GM10248 (cell line): ENCODE results near the gene ELOB.
A peak's percentile ranks its signal among the peaks of the same experiment; 100 is the strongest.

Experiments
- CTCF ChIA-PET: fragments of 300-600 bp; sonication (Branson Sonifier 250); formaldehyde crosslinking; extraction: SDS; loops from one replicate; lab custom pipeline; 2021; ENCODE audit warnings: antibody characterized with exemption; lab: Yijun Ruan, JAX
- POLR2A ChIA-PET: fragments of 350-650 bp; sonication (Branson Sonifier 250); formaldehyde crosslinking; extraction: SDS; loops from one replicate; lab custom pipeline; 2020; ENCODE audit warnings: antibody characterized with exemption; lab: Yijun Ruan, JAX
- DNase-seq: peaks from one replicate; pipeline ENCODE4 v3.0.0; 2012; ENCODE audit errors: extremely low spot score
- CTCF ChIP-seq: IDR thresholded peaks from 2 replicates; pipeline ENCODE4 v1.5.1; 2012; ENCODE audit warnings: mild to moderate bottlenecking, low read depth; ENCODE audit errors: extremely low read depth, missing control alignments, control extremely low read depth

Gene ELOB

GRCh38 chr16:2774161-2774891, 2.8 kb downstream of the ELOB start:
- no peak for TF ChIP-seq CTCF
- no peak for DNase-seq
- ChIA-PET POLR2A (no interaction called here), CTCF (interaction anchor here (1.1 to 1.8 kb wide), 3 partner anchors 17 to 208 kb away, joined by 4 to 7 read pairs (median 5); no protein-coding TSS in a partner anchor)

GRCh38 chr16:2773188-2773968, 3.7 kb downstream of the ELOB start:
- TF ChIP-seq CTCF: no peak
- ChIA-PET POLR2A (interaction anchor here (0.9 kb wide), 1 partner anchor 20 kb away, joined by 3 read pairs; no protein-coding TSS in a partner anchor), CTCF (interaction anchor here (1.0 to 1.8 kb wide), 4 partner anchors 14 to 209 kb away, joined by 3 to 7 read pairs (median 4); no protein-coding TSS in a partner anchor)
- no peak for DNase-seq

- POLR2A ChIA-PET: interaction anchor here (0.6 kb wide), 2 partner anchors 39 to 674 kb away, joined by 3 read pairs; no protein-coding TSS in a partner anchor
- no peak for DNase-seq
- CTCF ChIA-PET: no interaction called here
- TF ChIP-seq CTCF: no peak
Measured at GRCh38 chr16:2771496-2772402, 5.3 kb downstream of the ELOB start.

GRCh38 chr16:2770057-2770951, 6.8 kb downstream of the ELOB start:
- POLR2A ChIA-PET: interaction anchor here (1.0 to 1.6 kb wide), 3 partner anchors 13 to 17 kb away, joined by 3 to 4 read pairs (median 4); no protein-coding TSS in a partner anchor
- TF ChIP-seq CTCF: peak; percentile 28
- CTCF ChIA-PET: no interaction called here
- no peak for DNase-seq

DNA sequence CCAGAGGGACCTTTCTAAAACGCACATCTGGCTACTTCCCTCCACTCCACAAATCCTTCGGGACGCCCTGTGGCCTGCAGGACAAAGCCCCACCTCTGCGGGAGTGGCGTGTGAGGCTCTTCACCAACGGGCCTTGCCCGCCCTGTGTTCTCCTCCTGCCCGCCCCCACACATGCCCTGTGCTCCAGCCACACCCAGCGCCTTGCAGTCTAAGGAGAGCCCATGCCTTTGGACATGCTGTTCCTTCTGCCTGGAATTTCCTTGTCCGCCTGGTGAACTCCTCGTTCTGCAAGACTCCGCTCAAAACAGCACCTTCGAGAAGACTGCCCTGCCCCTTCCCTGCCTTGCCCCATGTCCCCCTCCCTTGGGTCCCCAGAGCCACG, 7.4 kb downstream of the ELOB start:
- DNase-seq: no peak
- TF ChIP-seq CTCF: no peak
- POLR2A ChIA-PET: interaction anchor here (1.0 to 1.6 kb wide), 3 partner anchors 12 to 16 kb away, joined by 3 to 4 read pairs (median 4); no protein-coding TSS in a partner anchor
- CTCF ChIA-PET: no interaction called here
